ENCODE measurements around the gene DIDO1.
"Not testable (repeated sequence)": the region's sequence is repeated elsewhere in the genome, so short reads cannot be mapped to it uniquely, and the experiment has no call there.

Gene DIDO1

DNA sequence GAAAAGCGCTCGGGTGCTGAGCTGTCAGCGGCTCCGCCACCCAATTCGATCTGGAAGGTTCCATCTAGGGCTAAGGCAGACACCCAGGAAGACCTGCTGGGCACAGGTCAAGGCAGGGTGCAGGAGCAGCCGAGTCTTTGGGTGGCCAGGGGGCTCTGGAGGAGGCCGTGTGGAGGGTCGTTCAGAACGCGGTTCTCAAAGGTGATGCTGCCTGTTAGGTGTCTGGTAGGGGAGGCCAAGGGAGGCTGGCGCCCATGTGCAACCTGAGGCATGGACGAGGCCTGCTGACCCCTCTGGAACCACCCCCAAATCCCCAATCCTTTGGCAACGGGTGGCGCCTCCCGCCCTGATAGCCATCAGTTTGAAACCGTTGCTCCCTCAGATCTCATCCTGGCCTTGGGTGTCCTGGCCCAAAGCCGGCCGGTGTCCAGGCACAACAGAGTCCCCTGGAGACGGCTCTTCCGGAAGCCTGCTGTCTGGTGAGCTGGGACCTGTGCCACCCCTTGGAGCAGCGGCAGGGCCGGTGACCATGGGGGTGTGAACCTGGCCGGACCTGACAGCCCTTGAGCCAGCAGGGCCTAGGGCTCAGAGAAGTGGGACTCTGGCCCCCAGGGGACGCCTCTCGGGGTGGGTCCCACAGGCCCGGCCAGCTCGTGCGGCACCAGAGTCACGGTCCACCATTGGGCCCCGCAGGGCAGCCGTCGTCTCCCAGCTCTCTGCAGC lies 36.7 kb upstream of the DIDO1 start:
- DNase-seq (ENCODE audit: low read depth), result no peak

GRCh38 chr20:62962221-62962879 lies 36.0 kb upstream of the DIDO1 start:
- DNase-seq (ENCODE audit: low read depth), result no peak

- DNase-seq (ENCODE audit: low read depth), result no peak
Measured at GRCh38 chr20:62961799-62962198, 35.5 kb upstream of the DIDO1 start.

DNA sequence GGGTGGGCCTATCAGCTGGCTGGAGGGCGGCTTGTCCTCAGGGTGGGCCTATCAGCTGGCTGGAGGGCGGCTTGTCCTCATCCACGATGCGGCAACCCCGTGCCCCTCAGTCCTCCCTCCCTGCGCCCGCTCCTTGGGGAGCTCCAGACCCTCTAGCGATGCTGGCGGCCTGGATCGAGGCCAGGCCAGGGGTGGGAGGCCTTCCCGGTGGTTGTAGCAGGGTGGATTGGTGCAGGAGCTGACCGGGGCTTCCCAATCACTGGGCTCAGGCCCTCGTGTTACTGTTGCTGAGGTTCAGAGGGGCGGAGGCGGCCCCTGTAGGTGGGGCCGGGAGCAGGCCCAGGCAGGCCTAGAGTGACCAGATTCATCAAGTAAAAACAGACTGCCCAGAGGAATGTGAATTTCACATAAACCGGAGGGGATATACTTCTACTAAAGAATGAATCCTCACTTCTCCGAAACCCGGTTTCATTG lies 35.0 kb upstream of the DIDO1 start:
- no peak for DNase-seq (ENCODE audit: low read depth)

- not testable (repeated sequence) for DNase-seq (ENCODE audit: low read depth)
Measured at GRCh38 chr20:62960446-62961309, 34.4 kb upstream of the DIDO1 start.

DNA sequence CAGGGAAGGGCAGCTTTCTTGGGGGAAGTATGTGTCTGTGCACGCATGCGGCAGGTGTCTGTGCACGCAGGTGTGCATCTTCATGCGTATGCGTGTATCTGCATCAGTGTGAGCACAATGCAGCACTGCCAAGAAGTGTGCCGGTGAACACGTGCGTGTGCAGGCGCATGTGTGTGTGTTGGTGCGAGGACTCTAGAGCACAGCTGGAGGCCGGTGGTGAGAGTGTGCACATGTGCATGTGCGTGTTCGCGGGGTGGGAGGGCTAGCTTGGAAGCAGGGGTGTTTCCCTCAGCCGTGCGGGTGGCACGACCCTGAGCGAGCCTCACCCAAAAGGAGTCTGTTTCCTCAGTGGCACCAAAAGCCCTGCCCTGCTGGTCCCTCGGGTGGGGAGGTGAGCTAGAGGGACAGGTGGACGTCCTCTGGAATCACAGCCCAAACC lies 33.7 kb upstream of the DIDO1 start:
- no peak for DNase-seq (ENCODE audit: low read depth)

GRCh38 chr20:62959101-62959971 lies 33.0 kb upstream of the DIDO1 start:
- DNase-seq (ENCODE audit: low read depth), result no peak

DNA sequence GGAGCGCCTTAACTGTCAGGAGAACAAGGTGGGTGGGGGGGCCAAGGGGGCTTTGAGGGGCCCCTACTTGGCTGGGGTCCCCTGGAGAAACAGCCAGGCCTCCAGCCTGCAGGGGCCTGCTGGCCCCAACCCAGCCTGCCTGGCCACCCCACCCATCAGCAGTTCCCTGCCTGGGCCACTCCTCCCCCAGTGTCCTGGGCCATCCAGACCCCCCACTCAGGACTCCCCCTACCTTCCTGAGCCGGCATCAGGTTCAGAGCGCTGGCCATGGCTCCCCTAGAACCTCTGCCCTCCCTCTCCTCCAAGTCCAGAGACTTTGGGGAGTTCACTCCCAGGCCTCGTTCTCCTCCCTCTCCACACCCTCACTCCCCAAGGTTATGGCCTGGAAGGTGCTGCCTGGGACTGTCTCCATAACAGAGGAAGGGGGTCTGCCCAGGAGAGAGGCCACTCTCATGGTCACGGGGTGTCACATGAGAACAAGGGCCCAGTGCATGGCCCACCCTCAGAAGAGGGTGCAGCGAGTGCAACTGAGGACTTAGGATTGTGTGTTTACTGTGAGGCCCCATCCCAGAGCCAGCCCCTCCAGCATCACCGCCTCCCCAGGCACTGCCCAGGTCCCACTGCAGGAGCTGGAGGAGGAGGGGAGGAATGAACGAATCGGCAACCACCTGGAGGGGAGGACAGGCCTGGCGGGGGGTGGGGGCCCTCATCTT lies 32.2 kb upstream of the DIDO1 start:
- no peak for DNase-seq (ENCODE audit: low read depth)

GRCh38 chr20:62957136-62958117 lies 31.1 kb upstream of the DIDO1 start:
- DNase-seq (ENCODE audit: low read depth), result no peak

- DNase-seq (ENCODE audit: low read depth), result no peak
Measured at GRCh38 chr20:62956387-62957135, 30.3 kb upstream of the DIDO1 start.

DNA sequence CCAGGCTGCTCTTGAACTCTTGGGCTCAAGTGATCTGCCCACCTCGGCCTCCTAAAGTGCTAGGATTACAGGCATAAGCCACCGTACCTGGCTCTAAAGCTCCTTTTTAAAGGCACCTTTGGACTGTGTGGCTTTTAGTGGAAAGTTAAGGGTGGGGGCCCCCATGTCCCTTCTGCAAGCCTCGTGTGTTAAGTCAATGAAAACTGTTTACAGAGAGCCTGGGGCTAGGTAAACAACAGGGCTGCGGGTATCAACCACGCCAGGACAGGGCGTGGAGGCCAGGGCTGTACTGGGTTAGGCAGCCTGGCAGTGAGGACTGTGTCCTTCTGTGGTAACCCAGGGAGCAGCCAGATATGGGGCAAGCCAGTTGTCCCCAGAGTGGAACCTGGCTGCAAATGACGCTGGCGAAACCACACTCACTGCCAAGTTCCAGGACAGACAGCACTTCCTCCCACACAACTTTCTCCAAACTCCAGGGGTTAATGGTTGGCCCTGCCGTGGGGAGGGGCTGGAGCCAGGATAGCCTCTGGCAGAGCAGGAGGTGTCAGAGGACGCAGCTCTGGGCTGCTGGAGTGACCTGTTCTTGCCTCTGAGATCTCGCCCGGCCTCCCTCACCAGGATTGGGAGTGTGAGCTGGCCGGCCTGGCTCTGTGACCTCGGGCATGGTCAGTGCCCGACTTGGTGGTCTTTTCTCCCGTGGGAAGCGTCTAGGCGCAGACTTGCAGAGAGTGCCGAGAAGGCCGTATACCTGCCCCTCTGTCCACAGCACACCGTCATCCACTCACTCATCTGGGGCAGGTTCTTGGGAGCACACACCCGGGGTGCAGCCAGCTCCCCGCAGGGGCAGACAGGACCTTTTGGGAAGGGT lies 29.4 kb upstream of the DIDO1 start:
- DNase-seq (ENCODE audit: low read depth), result no peak

DNA sequence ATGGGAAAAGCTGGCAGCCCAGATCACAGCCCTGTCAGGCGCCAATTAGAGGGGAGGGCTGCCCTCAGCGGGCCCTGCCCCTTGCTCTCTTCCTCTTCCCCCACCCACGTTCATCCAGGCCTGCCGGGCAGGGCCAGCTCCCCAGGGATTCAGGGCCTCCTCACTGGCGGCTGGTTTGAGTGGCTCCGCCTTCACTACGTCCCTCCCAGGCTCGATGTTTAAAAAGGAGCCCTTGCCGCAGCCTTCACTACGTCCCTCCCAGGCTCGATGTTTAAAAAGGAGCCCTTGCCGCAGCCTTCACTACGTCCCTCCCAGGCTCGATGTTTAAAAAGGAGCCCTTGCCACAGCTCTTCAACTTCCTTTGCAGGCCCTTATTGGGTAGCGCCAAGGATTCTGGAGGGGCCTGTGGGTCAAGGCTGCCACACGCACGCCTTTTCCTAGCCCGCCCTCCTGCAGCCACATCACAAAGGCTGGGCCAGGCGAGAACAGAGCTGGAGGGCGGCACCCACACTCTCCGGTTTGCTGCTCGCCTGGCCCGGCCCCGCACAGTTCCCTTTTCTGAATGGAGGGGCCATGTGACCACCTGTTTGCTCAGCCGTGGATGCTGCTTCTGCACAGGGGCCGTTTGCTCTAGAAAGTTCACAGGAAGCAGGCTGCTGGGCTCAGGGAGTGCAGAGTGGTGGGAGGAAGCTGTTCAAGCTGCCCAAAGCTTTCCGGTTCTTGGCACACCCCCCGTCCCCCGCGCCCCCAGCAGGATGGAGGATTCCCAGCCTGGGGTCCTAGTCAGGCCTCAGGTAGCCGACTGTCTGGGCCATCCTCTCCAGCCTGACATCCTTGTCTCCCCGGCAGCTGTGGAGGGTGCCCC lies 27.8 kb upstream of the DIDO1 start:
- no peak for DNase-seq (ENCODE audit: low read depth)

DNA sequence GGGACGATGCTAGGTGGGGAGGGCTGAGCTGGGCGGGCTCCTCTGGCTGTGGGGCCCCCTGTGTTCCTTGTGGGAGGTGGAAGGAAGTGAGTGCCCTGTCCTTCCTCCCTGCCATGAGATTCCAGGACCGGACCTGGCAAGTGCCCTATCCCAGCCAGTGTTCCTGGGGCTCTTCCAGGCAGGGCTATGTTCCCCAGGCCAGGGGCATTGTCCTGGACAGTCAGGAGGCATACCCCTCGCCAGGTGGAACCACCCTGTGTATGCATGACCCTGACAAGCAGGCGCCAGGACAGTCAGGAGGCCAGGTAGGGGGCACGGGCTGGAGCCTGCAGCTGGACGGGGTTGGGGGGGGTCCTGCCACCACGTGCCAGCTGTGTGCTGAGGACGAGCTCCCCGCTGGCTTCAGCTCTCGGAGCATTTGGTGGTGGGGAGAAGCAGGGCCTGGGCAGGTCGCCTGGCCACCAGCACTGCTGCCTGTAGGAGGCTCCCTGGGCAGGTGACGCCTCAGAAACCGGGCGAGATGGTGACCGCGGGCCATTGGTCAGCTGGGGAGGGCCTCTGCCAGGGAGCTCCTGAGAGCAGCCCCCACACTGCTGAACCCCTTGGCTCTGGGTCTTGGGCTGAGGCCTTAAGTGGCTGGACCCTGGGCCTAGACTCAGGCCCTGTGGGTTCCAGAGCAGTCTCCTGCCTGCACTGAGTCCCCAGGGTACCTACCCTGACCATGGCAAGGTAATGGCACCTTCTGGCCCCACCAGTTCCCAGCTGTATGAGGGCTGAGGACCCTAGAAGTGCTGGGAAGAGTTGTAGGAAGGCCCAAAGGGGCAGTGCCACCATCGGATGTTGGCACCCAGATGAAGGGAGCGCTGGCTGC lies 26.9 kb upstream of the DIDO1 start:
- no peak for DNase-seq (ENCODE audit: low read depth)

DNA sequence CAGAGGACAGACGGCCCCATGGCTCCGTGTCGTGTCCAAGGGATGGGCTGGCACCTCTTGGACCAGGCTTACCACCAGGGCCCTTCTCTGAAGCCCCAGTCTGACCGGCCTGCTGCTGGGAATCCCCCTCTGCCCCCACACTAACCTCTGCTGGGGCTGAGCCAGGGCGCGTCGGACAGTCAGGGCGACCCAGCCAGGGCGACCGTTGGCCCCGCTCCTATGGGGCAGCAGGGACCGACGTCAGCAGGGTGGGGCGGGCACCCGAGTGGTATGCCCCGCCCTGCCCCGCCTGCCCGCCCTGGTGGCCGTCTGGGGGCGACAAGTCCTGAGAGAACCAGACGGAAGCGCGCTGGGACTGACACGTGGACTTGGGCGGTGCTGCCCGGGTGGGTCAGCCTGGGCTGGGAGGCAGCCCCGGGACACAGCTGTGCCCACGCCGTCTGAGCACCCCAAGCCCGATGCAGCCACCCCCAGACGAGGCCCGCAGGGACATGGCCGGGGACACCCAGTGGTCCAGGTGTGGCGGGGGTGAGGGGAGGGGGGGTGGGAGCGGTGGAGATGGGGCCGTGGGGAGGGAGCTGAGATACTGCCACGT lies 26.2 kb upstream of the DIDO1 start, which contains the start of gene SLC17A9:
SLC17A9 (plus strand) TSS at position 337 of the 595 bp plus-strand sequence; CDS start at position 459, 122 bp downstream.
- no peak for DNase-seq (ENCODE audit: low read depth)

DNA sequence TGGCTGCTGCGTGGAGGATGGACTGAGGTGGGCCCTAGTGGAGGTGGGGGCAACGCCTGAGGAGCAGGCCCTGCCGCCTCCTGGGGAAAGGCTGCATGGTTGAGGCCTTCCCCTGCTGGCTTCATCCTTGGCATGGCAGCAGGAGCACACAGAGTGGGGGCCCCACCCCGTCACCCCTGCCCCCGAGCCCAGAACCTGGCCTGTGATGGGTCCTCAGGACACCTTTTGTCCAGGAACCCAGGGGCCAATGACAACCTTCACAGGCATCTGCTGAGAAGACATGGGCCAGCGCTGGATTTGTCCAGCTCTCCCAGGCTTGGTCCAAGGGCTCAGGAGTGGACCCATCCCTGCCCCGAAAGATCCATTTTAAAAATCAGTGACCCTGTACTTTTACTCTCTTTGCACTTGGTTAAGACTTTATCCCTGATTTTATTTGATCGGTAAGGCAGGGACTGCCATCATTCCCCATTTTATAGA lies 25.6 kb upstream of the DIDO1 start:
- DNase-seq (ENCODE audit: low read depth), result no peak
